ENCODE measurements around the gene CDC25C.

DNA sequence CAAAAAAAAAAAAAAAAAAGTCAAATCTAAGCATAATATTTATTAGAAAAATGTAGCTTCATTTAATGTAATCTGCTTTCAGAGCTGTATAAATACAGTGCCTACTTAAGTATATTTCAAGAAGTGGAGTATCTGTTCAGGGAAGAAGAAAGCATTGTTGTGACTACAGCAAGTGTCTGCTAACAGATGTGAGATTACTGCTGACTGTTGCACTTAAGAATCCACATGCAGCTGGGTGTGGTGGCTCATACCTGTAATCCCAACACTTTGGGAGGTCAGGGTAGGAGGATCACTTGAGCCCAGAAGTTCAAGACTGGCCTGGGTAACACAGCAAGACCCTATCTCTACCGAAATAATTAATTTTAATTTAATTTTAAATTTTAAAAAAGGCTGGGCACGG lies 39.9 kb upstream of the CDC25C start:
- TF ChIP-seq EZH2 (IDR thresholded peaks at IDR 0.05; ENCODE audit: insufficient read depth, poor library complexity, severe bottlenecking): no peak
- no peak for TF ChIP-seq EZH2phosphoT487 (IDR thresholded peaks at IDR 0.05; ENCODE audit: insufficient read depth, low read depth)

All from GM23248 (cell line).